Breast epithelium (tissue), 3 donors: ENCODE data around the gene MIX23.

Experiments used
- POLR2A ChIP-seq: fragments of 450-650 bp; IDR thresholded peaks from one replicate; pipeline ENCODE4 v1.6.1; 2016; ENCODE audit warnings: antibody characterized with exemption, mild to moderate bottlenecking, moderate library complexity
- TF ChIP-seq, protein P1 (sequence below), 3 donors: fragments of 450-650 bp; IDR thresholded peaks; one replicate each; pipeline ENCODE4 v1.5.1; 2016 to 2017; ENCODE audit warnings: antibody characterized with exemption in 3 of 3, mild to moderate bottlenecking in 3 of 3, moderate library complexity in 3 of 3

DNA sequence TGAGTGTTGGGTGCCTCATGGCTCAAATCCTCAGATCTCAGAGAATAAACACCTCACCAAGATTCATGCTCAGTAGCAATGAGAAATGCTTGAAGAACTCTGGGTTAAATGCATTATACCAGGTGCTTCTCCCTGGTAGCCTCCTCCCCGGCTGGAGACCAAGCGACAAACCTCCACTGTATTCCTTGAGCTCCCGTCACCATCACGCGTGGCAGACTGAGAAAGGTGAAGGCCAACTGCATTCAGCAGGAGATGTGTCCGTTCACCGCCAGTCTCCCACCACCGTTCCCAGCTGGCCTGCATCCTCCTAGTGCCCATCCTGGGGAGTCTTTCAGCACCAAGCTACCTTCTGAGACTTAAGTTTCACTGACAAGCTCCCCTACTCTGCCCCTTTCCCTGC, 50.5 kb downstream of the MIX23 start:
- TF ChIP-seq, protein P1, sequence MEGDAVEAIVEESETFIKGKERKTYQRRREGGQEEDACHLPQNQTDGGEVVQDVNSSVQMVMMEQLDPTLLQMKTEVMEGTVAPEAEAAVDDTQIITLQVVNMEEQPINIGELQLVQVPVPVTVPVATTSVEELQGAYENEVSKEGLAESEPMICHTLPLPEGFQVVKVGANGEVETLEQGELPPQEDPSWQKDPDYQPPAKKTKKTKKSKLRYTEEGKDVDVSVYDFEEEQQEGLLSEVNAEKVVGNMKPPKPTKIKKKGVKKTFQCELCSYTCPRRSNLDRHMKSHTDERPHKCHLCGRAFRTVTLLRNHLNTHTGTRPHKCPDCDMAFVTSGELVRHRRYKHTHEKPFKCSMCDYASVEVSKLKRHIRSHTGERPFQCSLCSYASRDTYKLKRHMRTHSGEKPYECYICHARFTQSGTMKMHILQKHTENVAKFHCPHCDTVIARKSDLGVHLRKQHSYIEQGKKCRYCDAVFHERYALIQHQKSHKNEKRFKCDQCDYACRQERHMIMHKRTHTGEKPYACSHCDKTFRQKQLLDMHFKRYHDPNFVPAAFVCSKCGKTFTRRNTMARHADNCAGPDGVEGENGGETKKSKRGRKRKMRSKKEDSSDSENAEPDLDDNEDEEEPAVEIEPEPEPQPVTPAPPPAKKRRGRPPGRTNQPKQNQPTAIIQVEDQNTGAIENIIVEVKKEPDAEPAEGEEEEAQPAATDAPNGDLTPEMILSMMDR (IDR thresholded peaks at IDR 0.05): no peak
- TF ChIP-seq POLR2A: no peak
